ENCODE results near the gene SMARCAL1.

- no peak for TF ChIP-seq POLR2AphosphoS5 (IDR thresholded peaks at IDR 0.05; ENCODE audit: borderline replicate concordance, low read depth, low read length)
- TF ChIP-seq EZH2 (IDR thresholded peaks at IDR 0.05): no peak
- TF ChIP-seq FOXP2 (optimal IDR thresholded peaks at IDR 0.05; ENCODE audit: control extremely low read depth, extremely low read length, insufficient read depth): no peak
These were observed 38.5 kb downstream of the SMARCAL1 start for GRCh38 chr2:216450784-216451183.
